Activated B cell treated with CpG ODN at 0.5 μM for 24 hours (primary cell): ENCODE results near the gene RHOH. TPM values are rescaled to one million over a fixed set of nuclear protein-coding genes. Genes with fewer than 3 reads are reported as not detected.

ENCODE experiments used
- ATAC-seq: fragments of 200-7000 bp; cut with Tn5 transposase; one replicate; pipeline ENCODE4 v1.10.0; 2021; ENCODE audit warnings: low read depth, mild to moderate bottlenecking, moderate library complexity
- CTCF ChIA-PET: fragments of 350-600 bp; sonication (Branson Sonifier 250); formaldehyde crosslinking; loops from one replicate; lab custom pipeline; 2021; ENCODE audit warnings: antibody characterized with exemption; lab: Charles Lee
- POLR2A ChIA-PET: fragments of 350-600 bp; sonication (Branson Sonifier 250); formaldehyde crosslinking; loops from one replicate; lab custom pipeline; 2021; ENCODE audit warnings: antibody characterized with exemption; lab: Charles Lee
- DNase-seq: peaks from one replicate; pipeline ENCODE4 v3.0.0; 2022
- H3K27ac Mint-ChIP-seq: one replicate; pipeline ENCODE4 v1.8.0; 2020; ENCODE audit warnings: mixed read lengths
- H3K27me3 Mint-ChIP-seq: one replicate; pipeline ENCODE4 v1.8.0; 2021; ENCODE audit warnings: mixed read lengths
- H3K36me3 Mint-ChIP-seq: one replicate; pipeline ENCODE4 v1.8.0; 2021; ENCODE audit warnings: low read depth, mixed read lengths
- H3K4me1 Mint-ChIP-seq: one replicate; pipeline ENCODE4 v1.8.0; 2021; ENCODE audit warnings: mixed read lengths
- H3K4me3 Mint-ChIP-seq: one replicate; pipeline ENCODE4 v1.8.0; 2020; ENCODE audit warnings: mild to moderate bottlenecking, mixed read lengths
- H3K9me3 Mint-ChIP-seq: one replicate; pipeline ENCODE4 v1.8.0; 2020; ENCODE audit warnings: mixed read lengths
- intact Hi-C: fragments of 100-400 bp; cut with micrococcal nuclease; formaldehyde crosslinking; loops from one replicate; pipeline ENCODE4 v1.15.1; 2024
- total RNA-seq: library from RNA; stranded (reverse); gene quantifications from 2 replicates; pipeline ENCODE4 v1.2.3, GENCODE V29; 2022
- TF ChIP-seq, protein P1 (sequence below): fragments of 200-600 bp; IDR thresholded peaks from one replicate; pipeline ENCODE4 v1.8.0; 2022; ENCODE audit warnings: antibody characterized with exemption, mild to moderate bottlenecking

Gene RHOH
- total RNA-seq, 1 donor from 2014 or later = 183 TPM

DNA sequence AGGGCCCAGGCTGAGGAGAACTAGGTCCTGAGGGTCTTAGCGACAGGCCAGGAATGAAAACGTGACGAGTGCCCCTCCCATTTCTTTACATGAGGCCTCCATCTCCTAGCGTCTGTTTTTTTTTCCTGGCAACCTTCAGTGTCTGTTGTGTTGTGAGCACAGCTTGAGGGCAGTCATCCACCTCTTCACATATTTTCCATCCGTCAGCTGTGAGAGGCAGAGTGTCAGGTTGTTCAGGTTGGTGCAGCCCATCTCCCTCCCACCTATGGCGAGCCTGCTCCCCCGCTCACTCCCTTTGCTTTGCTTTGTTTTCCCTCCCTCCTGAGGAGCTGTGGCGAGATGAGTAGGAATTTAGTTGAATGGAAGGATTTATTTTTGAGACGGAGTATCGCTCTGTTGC lies 86.6 kb downstream of the RHOH start:
- Mint-ChIP-seq H3K4me3 (no peak overlapping the region), H3K4me1 (peaks cover 52% of the 10 kb centered on the region), H3K9me3 (peaks cover 5% of the 10 kb centered on the region), H3K27me3 (no peaks in the 10 kb centered on the region), H3K27ac (peak overlapping the region; percentile 39), H3K36me3 (no peaks in the 10 kb centered on the region)
- CTCF ChIA-PET = interaction anchor here (0.7 to 1.3 kb wide), 5 partner anchors 24 to 131 kb away, joined by 3 to 5 read pairs (median 3); no protein-coding TSS in a partner anchor
- ATAC-seq = no peak
- DNase-seq = no peak
- TF ChIP-seq, protein P1, sequence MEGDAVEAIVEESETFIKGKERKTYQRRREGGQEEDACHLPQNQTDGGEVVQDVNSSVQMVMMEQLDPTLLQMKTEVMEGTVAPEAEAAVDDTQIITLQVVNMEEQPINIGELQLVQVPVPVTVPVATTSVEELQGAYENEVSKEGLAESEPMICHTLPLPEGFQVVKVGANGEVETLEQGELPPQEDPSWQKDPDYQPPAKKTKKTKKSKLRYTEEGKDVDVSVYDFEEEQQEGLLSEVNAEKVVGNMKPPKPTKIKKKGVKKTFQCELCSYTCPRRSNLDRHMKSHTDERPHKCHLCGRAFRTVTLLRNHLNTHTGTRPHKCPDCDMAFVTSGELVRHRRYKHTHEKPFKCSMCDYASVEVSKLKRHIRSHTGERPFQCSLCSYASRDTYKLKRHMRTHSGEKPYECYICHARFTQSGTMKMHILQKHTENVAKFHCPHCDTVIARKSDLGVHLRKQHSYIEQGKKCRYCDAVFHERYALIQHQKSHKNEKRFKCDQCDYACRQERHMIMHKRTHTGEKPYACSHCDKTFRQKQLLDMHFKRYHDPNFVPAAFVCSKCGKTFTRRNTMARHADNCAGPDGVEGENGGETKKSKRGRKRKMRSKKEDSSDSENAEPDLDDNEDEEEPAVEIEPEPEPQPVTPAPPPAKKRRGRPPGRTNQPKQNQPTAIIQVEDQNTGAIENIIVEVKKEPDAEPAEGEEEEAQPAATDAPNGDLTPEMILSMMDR = no peak
- intact Hi-C loops = no loop called here
- POLR2A ChIA-PET = interaction anchor here (1.1 kb wide), 1 partner anchor 98 kb away, joined by 3 read pairs; no protein-coding TSS in a partner anchor

DNA sequence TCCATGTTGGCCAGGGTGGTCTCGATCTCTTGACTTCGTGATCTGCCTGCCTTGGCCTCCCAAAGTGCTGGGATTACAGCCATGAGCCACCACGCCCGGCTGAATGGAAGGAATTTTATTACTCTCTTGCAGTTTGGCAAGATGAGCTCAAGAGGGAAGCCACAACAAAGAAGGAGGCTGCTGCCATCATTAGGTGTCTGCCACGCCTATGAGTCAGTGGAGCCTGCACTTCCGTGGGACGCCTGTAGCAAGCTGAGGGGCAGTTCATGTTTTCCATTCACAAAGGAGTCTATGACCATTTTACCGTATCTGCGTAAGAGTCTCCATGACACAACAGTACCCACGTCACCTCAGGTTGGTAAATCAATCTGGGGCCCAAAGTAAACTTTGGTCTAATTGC lies 87.1 kb downstream of the RHOH start:
- Mint-ChIP-seq H3K9me3 (peaks cover 5% of the 10 kb centered on the region), H3K27ac (peak overlapping the region; percentile 26), H3K4me1 (peaks cover 58% of the 10 kb centered on the region), H3K27me3 (no peaks in the 10 kb centered on the region), H3K36me3 (no peaks in the 10 kb centered on the region), H3K4me3 (no peak overlapping the region)
- ATAC-seq (peak; percentile 60), DNase-seq (no peak)
- intact Hi-C loops = loop anchor here (1.0 kb wide), 1 partner anchor 24 kb away; no protein-coding TSS in a partner anchor
- TF ChIP-seq, protein P1 = no peak
- CTCF ChIA-PET = interaction anchor here (0.9 to 1.3 kb wide), 3 partner anchors 26 to 132 kb away, joined by 3 to 5 read pairs (median 4); no protein-coding TSS in a partner anchor
- POLR2A ChIA-PET = interaction anchor here (1.1 kb wide), 1 partner anchor 98 kb away, joined by 3 read pairs; no protein-coding TSS in a partner anchor

DNA sequence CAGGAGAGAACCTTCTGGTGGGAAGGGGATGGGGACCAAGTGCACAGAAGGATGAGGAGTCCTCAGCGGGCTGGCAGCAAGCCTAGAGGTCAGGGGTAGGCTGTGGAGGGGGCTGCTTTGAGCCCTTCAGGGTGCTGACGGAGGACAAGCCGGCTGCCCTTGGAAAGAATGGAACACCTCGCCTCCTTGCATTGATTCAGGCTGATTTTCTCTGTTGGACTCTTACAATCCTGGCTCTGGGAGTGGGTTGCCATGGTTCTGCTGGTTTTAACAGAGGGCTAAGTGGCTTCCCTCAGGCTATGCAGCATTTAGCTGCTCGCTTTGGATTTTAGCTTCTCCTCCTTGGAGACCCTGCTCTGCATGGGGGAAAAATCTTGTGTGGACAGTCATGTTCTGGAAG lies 88.9 kb downstream of the RHOH start:
- intact Hi-C loops = loop anchor here (5.0 kb wide), 1 partner anchor 33 kb away; no protein-coding TSS in a partner anchor
- H3K36me3 Mint-ChIP-seq = no peaks in the 10 kb centered on the region
- peaks cover 5% of the 10 kb centered on the region for H3K9me3 Mint-ChIP-seq
- ATAC-seq (no peak), DNase-seq (no peak)
- TF ChIP-seq, protein P1 = no peak
- H3K4me1 Mint-ChIP-seq = peaks cover 71% of the 10 kb centered on the region
- no peaks in the 10 kb centered on the region for H3K27me3 Mint-ChIP-seq
- H3K4me3 Mint-ChIP-seq = no peak overlapping the region
- CTCF ChIA-PET = no interaction called here
- peak overlapping the region; percentile 35 for H3K27ac Mint-ChIP-seq
- POLR2A ChIA-PET = no interaction called here

DNA sequence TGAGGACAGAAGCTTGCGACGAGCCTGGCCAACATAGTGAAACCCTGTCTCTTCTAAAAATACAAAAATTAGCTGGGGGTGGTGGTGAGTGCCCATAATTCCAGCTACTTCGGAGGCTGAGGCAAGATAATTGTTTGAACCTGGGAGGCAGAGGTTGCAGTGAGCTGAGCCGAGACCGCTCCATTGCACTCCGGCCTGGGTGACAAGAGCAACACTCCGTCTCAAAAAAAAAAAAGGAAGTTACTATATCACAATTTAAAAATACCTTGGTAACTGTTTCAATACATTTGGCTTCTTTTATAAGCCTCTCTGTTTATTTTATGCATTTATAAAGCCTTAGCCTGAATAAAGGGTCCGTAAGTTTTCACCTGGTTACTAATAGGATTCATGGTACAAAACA lies 91.7 kb downstream of the RHOH start:
- Mint-ChIP-seq H3K27ac (peak overlapping the region; percentile 85), H3K4me3 (no peak overlapping the region), H3K9me3 (no peaks in the 10 kb centered on the region), H3K36me3 (no peaks in the 10 kb centered on the region), H3K27me3 (no peaks in the 10 kb centered on the region), H3K4me1 (peaks cover 85% of the 10 kb centered on the region)
- ChIA-PET POLR2A (interaction anchor here (0.7 to 2.7 kb wide), 8 partner anchors 13 to 98 kb away, joined by 3 to 14 read pairs (median 5); no protein-coding TSS in a partner anchor), CTCF (interaction anchor here (0.6 to 1.4 kb wide), 3 partner anchors 14 to 24 kb away, joined by 3 to 5 read pairs (median 4); no protein-coding TSS in a partner anchor)
- intact Hi-C loops = loop anchor here (2.0 to 5.0 kb wide), 2 partner anchors 14 to 36 kb away; no protein-coding TSS in a partner anchor
- TF ChIP-seq, protein P1 = no peak
- DNase-seq (no peak), ATAC-seq (peak; percentile 68)
